ENCODE results near the gene S1PR1. TPM values are rescaled to one million over a fixed set of nuclear protein-coding genes. Genes with fewer than 3 reads are reported as not detected.

Gene S1PR1
- total RNA-seq, 1 donor from 2014 or later, result 21.9 TPM

DNA sequence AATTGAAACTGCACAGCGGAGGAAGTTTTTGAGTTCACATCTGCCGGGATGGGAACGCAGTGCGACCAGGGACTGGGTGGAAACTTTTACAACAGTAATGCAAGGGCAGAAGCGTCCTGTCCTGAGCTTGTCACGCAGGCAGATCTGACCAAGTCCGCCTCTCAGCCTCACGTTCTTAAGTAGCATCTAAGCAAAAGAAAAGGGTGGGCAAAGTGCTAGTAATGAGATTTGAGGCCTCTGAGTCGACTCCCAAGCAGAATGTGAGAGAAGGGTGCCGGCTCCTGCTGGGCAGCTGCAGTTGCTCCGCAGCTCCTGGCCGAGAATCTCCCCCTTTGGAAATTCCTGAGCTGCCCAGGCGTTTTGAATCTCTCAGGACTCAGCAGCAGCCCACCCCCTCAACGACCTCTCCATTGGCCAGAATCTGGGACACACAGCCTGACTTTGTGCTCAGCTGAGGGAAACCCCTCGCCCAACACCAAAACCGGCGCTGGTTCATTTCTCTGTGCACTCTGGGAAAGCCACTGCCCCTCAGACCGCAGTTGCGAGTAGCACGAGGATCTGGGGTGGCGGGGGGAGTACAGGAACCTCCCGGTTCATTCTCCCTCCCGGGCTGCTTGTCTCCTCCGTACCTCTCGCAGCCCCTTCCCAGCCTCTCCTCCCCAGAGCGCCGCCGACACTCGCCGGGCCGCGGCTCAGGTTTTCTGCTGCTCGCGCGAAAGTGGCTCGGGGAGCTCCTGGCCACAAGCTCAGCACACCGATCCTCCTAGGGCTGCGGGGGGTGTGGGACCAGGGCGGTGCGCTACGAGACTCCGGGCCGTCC lies 913 bp upstream of the S1PR1 start:
- Histone ChIP-seq H3K9ac (ENCODE audit: low read depth in 1 of 3, low read length in 3 of 3) (peak overlapping the region; percentile 71 to 82 (median 77)), H3K9me3 (ENCODE audit: control insufficient read depth in 3 of 3, low read length in 3 of 3) (no peaks in the 10 kb centered on the region), H3K4me3 (ENCODE audit: low read length in 3 of 3) (peak overlapping the region; percentile 72 to 75 (median 73)), H3K4me1 (ENCODE audit: control insufficient read depth in 3 of 3, insufficient read depth in 3 of 3, low read length in 3 of 3) (peaks cover 20 to 28% (median 21%) of the 10 kb centered on the region in 3 donors), H3K27ac (ENCODE audit: low read depth, low read length) (peak overlapping the region; percentile 64), H3K27me3 (ENCODE audit: control insufficient read depth in 3 of 3, insufficient read depth in 3 of 3, low read length in 3 of 3) (peaks cover 11 to 31% (median 19%) of the 10 kb centered on the region in 3 donors), H3K36me3 (ENCODE audit: control insufficient read depth in 3 of 3, insufficient read depth in 3 of 3, low read length in 3 of 3) (peaks cover 0 to 7% (median 5%) of the 10 kb centered on the region in 3 donors)

- Histone ChIP-seq H3K4me3 (ENCODE audit: low read length in 3 of 3) (peak overlapping the region; percentile 72 to 75 (median 73)), H3K4me1 (ENCODE audit: control insufficient read depth in 3 of 3, insufficient read depth in 3 of 3, low read length in 3 of 3) (peaks cover 20 to 28% (median 21%) of the 10 kb centered on the region in 3 donors), H3K9me3 (ENCODE audit: control insufficient read depth in 3 of 3, low read length in 3 of 3) (no peaks in the 10 kb centered on the region), H3K27me3 (ENCODE audit: control insufficient read depth in 3 of 3, insufficient read depth in 3 of 3, low read length in 3 of 3) (peaks cover 11 to 31% (median 19%) of the 10 kb centered on the region in 3 donors), H3K9ac (ENCODE audit: low read depth in 1 of 3, low read length in 3 of 3) (peak overlapping the region; percentile 62 to 82 (median 77)), H3K36me3 (ENCODE audit: control insufficient read depth in 3 of 3, insufficient read depth in 3 of 3, low read length in 3 of 3) (peaks cover 0 to 7% (median 5%) of the 10 kb centered on the region in 3 donors), H3K27ac (ENCODE audit: low read depth, low read length) (peak overlapping the region; percentile 64)
These were observed 514 bp downstream of the S1PR1 start for GRCh38 chr1:101237229-101237837.

DNA sequence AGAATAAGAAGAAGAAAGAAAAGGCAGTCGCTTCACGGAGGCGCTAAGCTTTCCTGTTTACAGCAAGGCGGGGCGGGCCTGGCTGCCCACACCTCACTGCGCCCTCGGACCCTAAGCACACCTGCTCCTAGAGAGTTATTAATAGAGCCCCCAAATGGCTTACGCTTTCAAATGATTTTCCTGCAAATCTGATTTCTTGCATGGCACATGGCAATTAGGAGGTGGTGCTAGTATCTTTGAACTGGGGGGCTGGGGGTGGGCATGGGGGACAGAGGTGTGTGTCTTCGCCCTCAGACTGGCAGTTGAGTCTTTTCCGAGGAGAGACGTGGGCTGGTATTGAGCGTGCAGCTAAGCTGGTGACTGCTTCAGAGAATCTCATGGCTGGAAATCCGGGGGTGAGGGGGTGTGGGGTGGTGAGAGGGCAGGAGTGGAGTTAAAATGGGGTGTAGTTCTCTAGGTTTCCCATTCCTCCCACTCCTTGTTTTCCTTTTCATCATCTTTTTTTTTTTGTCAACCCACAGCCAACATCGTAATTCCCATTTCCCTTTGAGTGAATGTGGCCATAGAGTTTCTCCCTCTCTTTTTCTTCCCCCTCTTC lies 1.3 kb downstream of the S1PR1 start:
- Histone ChIP-seq H3K9ac (ENCODE audit: low read depth in 1 of 3, low read length in 3 of 3) (peak overlapping the region in 2 of 3 donors; percentile 50 to 65), H3K36me3 (ENCODE audit: control insufficient read depth in 3 of 3, insufficient read depth in 3 of 3, low read length in 3 of 3) (peaks cover 0 to 7% (median 5%) of the 10 kb centered on the region in 3 donors), H3K27me3 (ENCODE audit: control insufficient read depth in 3 of 3, insufficient read depth in 3 of 3, low read length in 3 of 3) (peaks cover 11 to 31% (median 19%) of the 10 kb centered on the region in 3 donors), H3K9me3 (ENCODE audit: control insufficient read depth in 3 of 3, low read length in 3 of 3) (no peaks in the 10 kb centered on the region), H3K4me1 (ENCODE audit: control insufficient read depth in 3 of 3, insufficient read depth in 3 of 3, low read length in 3 of 3) (peaks cover 20 to 28% (median 21%) of the 10 kb centered on the region in 3 donors), H3K4me3 (ENCODE audit: low read length in 3 of 3) (peak overlapping the region; percentile 48 to 72 (median 54)), H3K27ac (ENCODE audit: low read depth, low read length) (peak overlapping the region; percentile 48)

GRCh38 chr1:101238681-101239094 lies 1.9 kb downstream of the S1PR1 start:
- Histone ChIP-seq H3K36me3 (ENCODE audit: control insufficient read depth in 3 of 3, insufficient read depth in 3 of 3, low read length in 3 of 3) (peaks cover 0 to 7% (median 5%) of the 10 kb centered on the region in 3 donors), H3K27ac (ENCODE audit: low read depth, low read length) (peak overlapping the region; percentile 48), H3K4me3 (ENCODE audit: low read length in 3 of 3) (peak overlapping the region; percentile 48 to 72 (median 61)), H3K4me1 (ENCODE audit: control insufficient read depth in 3 of 3, insufficient read depth in 3 of 3, low read length in 3 of 3) (peaks cover 20 to 28% (median 21%) of the 10 kb centered on the region in 3 donors), H3K27me3 (ENCODE audit: control insufficient read depth in 3 of 3, insufficient read depth in 3 of 3, low read length in 3 of 3) (peaks cover 11 to 31% (median 19%) of the 10 kb centered on the region in 3 donors), H3K9ac (ENCODE audit: low read depth in 1 of 3, low read length in 3 of 3) (peak overlapping the region in 2 of 3 donors; percentile 50 to 65), H3K9me3 (ENCODE audit: control insufficient read depth in 3 of 3, low read length in 3 of 3) (no peaks in the 10 kb centered on the region)

GRCh38 chr1:101239095-101240040 lies 2.5 kb downstream of the S1PR1 start:
- H3K36me3 ChIP-seq (ENCODE audit: control insufficient read depth in 3 of 3, insufficient read depth in 3 of 3, low read length in 3 of 3), result peaks cover 0 to 7% (median 5%) of the 10 kb centered on the region in 3 donors
- H3K9me3 ChIP-seq (ENCODE audit: control insufficient read depth in 3 of 3, low read length in 3 of 3), result no peaks in the 10 kb centered on the region
- H3K9ac ChIP-seq (ENCODE audit: low read depth in 1 of 3, low read length in 3 of 3), result peak overlapping the region in 1 of 3 donors; percentile 26
- peak overlapping the region; percentile 48 to 72 (median 61) for H3K4me3 ChIP-seq (ENCODE audit: low read length in 3 of 3)
- peak overlapping the region; percentile 48 for H3K27ac ChIP-seq (ENCODE audit: low read depth, low read length)
- H3K27me3 ChIP-seq (ENCODE audit: control insufficient read depth in 3 of 3, insufficient read depth in 3 of 3, low read length in 3 of 3), result peaks cover 11 to 31% (median 19%) of the 10 kb centered on the region in 3 donors
- H3K4me1 ChIP-seq (ENCODE audit: control insufficient read depth in 3 of 3, insufficient read depth in 3 of 3, low read length in 3 of 3), result peaks cover 20 to 28% (median 21%) of the 10 kb centered on the region in 3 donors

- peaks cover 20 to 28% (median 21%) of the 10 kb centered on the region in 3 donors for H3K4me1 ChIP-seq (ENCODE audit: control insufficient read depth in 3 of 3, insufficient read depth in 3 of 3, low read length in 3 of 3)
- H3K9ac ChIP-seq (ENCODE audit: low read depth in 1 of 3, low read length in 3 of 3), result peak overlapping the region in 1 of 3 donors; percentile 26
- H3K4me3 ChIP-seq (ENCODE audit: low read length in 3 of 3), result peak overlapping the region in 1 of 3 donors; percentile 72
- no peaks in the 10 kb centered on the region for H3K9me3 ChIP-seq (ENCODE audit: control insufficient read depth in 3 of 3, low read length in 3 of 3)
- peaks cover 11 to 31% (median 19%) of the 10 kb centered on the region in 3 donors for H3K27me3 ChIP-seq (ENCODE audit: control insufficient read depth in 3 of 3, insufficient read depth in 3 of 3, low read length in 3 of 3)
- peaks cover 0 to 7% (median 5%) of the 10 kb centered on the region in 3 donors for H3K36me3 ChIP-seq (ENCODE audit: control insufficient read depth in 3 of 3, insufficient read depth in 3 of 3, low read length in 3 of 3)
- peak overlapping the region; percentile 48 for H3K27ac ChIP-seq (ENCODE audit: low read depth, low read length)
These were observed 3.2 kb downstream of the S1PR1 start for GRCh38 chr1:101240041-101240430.

DNA sequence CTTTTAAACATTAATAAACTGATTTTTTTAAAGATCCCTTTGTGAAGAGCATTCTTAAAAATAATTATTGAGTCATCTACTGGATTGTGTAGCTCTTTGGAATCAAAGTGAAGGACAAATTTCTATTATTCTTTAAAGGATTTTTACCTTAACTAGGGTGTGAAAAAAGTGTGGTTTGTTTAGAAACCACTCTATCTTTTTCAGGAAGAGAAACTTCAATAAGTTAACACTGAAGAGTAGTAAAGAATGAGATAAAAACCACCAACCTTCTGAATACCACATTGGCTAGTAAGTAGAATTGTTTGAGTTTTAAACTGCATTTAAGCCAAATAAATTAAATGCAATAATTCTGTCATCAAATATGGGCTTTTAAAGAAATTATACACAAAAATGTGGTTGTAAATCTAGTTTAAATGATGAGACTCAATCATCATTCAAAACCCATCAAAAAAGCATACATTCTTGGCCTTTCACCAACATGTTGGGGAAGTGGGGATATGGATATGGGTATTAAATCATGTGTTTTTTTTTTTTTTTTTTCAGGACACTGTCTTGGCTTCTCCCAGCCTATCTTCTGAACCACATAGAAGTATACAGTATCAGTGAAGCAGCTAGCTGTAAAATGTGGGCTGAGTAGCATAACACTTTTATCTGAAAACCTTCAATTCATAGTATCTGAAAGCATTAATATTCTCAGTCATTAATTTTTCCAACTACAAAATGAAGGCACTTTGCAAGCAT lies 4.8 kb downstream of the S1PR1 start:
- peaks cover 11 to 20% (median 15%) of the 10 kb centered on the region in 3 donors for H3K4me1 ChIP-seq (ENCODE audit: control insufficient read depth in 3 of 3, insufficient read depth in 3 of 3, low read length in 3 of 3)
- H3K4me3 ChIP-seq (ENCODE audit: low read length in 3 of 3), result no peak overlapping the region
- H3K36me3 ChIP-seq (ENCODE audit: control insufficient read depth in 3 of 3, insufficient read depth in 3 of 3, low read length in 3 of 3), result peaks cover 0 to 7% (median 5%) of the 10 kb centered on the region in 3 donors
- no peak overlapping the region for H3K9ac ChIP-seq (ENCODE audit: low read depth in 1 of 3, low read length in 3 of 3)
- peak overlapping the region; percentile 26 for H3K27ac ChIP-seq (ENCODE audit: low read depth, low read length)
- H3K9me3 ChIP-seq (ENCODE audit: control insufficient read depth in 3 of 3, low read length in 3 of 3), result no peaks in the 10 kb centered on the region
- peaks cover 10 to 25% (median 19%) of the 10 kb centered on the region in 3 donors for H3K27me3 ChIP-seq (ENCODE audit: control insufficient read depth in 3 of 3, insufficient read depth in 3 of 3, low read length in 3 of 3)

GRCh38 chr1:101242324-101243050 lies 5.7 kb downstream of the S1PR1 start:
- H3K4me3 ChIP-seq (ENCODE audit: low read length in 3 of 3), result no peak overlapping the region
- no peak overlapping the region for H3K9ac ChIP-seq (ENCODE audit: low read depth in 1 of 3, low read length in 3 of 3)
- peak overlapping the region; percentile 56 for H3K27ac ChIP-seq (ENCODE audit: low read depth, low read length)
- peaks cover 3 to 21% (median 15%) of the 10 kb centered on the region in 3 donors for H3K27me3 ChIP-seq (ENCODE audit: control insufficient read depth in 3 of 3, insufficient read depth in 3 of 3, low read length in 3 of 3)
- H3K9me3 ChIP-seq (ENCODE audit: control insufficient read depth in 3 of 3, low read length in 3 of 3), result no peaks in the 10 kb centered on the region
- peaks cover 5 to 12% (median 6%) of the 10 kb centered on the region in 3 donors for H3K4me1 ChIP-seq (ENCODE audit: control insufficient read depth in 3 of 3, insufficient read depth in 3 of 3, low read length in 3 of 3)
- peaks cover 0 to 7% (median 5%) of the 10 kb centered on the region in 3 donors for H3K36me3 ChIP-seq (ENCODE audit: control insufficient read depth in 3 of 3, insufficient read depth in 3 of 3, low read length in 3 of 3)
